Ureter (tissue), 1 donor: ENCODE measurements around the gene VGLL4. TPM values are rescaled to one million over a fixed set of nuclear protein-coding genes. Genes with fewer than 3 reads are reported as not detected.
A peak's percentile ranks its signal among the peaks of the same experiment; 100 is the strongest.
"Not testable (repeated sequence)": the region's sequence is repeated elsewhere in the genome, so short reads cannot be mapped to it uniquely, and the experiment has no call there.

Experiments used
- DNase-seq: peaks from one replicate; pipeline ENCODE4 v3.0.0-alpha.2; 2020; ENCODE audit warnings: low spot score
- total RNA-seq: library from RNA; stranded (reverse); gene quantifications from one replicate; pipeline ENCODE4 v1.2.4, GENCODE V29; 2023
- donor health status: DM: yes; HTN: yes; CAD: no.

Gene VGLL4
- total RNA-seq, 1 donor from 2014 or later: 88.3 TPM

GRCh38 chr3:11606865-11607440 lies 36.8 kb downstream of the VGLL4 start:
- DNase-seq: no peak

GRCh38 chr3:11606090-11606784 lies 37.5 kb downstream of the VGLL4 start:
- no peak for DNase-seq

GRCh38 chr3:11605398-11605797 lies 38.3 kb downstream of the VGLL4 start:
- DNase-seq: no peak

GRCh38 chr3:11604139-11604892 lies 39.4 kb downstream of the VGLL4 start:
- DNase-seq: no peak

DNA sequence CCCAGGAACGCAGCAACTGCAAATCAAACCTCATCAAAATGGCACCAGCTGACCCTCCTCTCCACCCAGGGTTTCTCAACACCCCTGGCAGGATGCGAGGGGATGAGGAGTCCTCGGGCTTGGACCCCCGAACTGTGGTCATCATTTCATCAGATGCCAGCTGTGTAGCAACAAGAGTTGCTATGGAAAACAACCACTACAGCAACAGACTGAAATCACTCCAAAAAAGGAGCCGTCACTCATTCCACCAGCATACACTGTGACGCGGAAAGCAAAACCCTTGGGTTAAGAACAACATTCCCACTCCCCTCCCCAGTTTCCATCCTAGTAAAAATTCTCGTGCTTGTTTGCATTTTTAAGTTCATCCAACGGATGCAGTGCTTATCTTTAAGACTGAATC lies 40.1 kb downstream of the VGLL4 start:
- no peak for DNase-seq

- DNase-seq: no peak
Measured at GRCh38 chr3:11602886-11603527, 40.7 kb downstream of the VGLL4 start.

DNA sequence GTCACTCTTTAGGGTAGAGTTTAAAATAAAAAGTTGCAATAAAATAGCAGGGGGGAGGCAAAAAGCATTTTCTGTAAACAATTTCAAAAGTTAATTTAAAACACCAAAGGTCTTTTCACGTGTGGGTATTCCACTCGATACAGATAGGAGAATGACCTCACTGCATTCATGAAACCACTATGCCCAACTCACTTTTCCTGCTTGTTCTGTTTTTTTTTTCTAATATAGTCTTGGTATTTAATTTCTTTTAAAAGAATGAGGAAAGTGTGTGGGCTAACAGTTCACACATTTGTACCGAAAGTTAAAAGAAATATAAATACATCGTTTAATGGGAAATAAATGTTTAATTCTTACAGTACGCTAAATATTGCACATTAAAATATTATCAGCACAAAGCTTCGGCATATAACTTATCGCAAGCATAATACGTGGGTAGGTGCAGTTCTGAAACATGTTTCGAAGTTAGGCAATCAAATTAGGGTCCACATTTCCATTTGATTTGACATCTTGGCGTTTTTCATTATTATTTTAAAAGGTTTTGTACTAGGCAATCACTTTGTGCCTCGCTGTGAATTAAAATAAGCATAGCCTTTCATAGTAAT lies 41.4 kb downstream of the VGLL4 start:
- DNase-seq: no peak

GRCh38 chr3:11601446-11602238 lies 42.1 kb downstream of the VGLL4 start:
- DNase-seq: no peak

GRCh38 chr3:11600501-11601282 lies 43.0 kb downstream of the VGLL4 start:
- DNase-seq: peak; percentile 70

DNA sequence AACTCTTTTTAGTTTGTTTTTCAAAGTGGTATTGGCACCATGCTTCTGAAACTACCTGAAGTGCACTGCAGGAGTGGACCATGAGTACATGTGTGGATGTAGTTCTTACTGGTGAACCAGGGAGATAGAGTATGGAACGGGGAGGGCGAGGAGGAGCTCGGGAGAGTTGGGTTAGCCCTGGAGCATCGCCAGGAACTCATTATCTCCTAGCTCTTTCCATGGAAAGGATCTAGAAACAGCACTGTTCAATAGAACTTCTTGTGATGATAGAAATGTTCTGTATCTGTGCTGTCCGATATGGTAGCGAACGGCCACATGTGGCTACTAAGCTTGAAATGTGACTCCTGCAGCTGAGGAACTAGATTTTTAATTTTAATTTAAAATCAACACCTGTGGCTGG lies 47.3 kb downstream of the VGLL4 start:
- DNase-seq: no peak

DNA sequence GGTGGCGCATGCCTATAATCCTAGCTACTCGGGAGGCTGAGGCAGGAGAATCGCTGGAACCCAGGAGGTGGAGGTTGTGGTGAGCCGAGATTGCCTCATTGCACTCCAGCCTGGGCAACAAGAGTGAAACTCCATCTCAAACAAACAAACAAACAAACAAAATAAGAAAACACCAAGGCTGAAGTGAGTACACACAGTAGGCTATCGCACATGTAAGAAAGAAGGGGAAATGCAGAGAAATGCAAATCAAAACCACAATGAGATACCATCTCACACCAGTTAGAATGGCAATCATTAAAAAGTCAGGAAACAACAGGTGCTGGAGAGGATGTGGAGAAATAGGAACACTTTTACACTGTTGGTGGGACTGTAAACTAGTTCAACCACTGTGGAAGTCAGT lies 48.7 kb downstream of the VGLL4 start:
- not testable (repeated sequence) for DNase-seq

DNA sequence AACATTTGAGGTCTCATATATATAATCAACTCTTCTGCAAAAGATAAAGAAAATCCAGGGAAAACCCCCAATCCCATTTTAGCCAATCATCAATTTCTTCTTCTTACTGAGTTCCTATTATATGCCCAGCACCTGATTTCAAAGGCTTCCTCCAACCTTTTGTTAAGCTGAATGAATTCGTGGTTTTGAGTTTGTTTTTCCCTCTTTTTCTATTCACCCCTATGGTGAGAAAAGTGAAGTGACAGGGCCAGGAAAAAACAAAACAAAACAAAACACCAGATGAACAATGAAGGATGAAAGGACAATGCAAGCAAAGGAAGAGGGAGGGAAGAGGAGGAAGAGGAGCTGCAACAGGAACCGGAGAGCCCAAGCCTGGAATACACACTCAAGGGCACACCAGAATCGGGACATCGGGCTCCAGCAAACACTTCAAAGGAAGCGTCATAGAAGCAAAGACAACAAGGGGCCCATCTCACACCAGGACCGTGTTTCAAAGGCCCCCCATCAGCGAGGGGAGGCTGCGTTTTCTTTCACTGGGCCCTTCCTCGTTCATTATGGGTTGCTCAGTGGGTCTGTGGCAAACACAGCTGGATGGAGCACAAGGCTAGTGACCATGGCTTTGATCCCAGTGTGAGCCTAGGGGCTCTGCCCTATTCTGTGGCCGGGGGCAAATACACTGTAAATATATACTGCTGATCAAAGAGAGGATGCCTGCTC lies 50.2 kb downstream of the VGLL4 start:
- no peak for DNase-seq

DNA sequence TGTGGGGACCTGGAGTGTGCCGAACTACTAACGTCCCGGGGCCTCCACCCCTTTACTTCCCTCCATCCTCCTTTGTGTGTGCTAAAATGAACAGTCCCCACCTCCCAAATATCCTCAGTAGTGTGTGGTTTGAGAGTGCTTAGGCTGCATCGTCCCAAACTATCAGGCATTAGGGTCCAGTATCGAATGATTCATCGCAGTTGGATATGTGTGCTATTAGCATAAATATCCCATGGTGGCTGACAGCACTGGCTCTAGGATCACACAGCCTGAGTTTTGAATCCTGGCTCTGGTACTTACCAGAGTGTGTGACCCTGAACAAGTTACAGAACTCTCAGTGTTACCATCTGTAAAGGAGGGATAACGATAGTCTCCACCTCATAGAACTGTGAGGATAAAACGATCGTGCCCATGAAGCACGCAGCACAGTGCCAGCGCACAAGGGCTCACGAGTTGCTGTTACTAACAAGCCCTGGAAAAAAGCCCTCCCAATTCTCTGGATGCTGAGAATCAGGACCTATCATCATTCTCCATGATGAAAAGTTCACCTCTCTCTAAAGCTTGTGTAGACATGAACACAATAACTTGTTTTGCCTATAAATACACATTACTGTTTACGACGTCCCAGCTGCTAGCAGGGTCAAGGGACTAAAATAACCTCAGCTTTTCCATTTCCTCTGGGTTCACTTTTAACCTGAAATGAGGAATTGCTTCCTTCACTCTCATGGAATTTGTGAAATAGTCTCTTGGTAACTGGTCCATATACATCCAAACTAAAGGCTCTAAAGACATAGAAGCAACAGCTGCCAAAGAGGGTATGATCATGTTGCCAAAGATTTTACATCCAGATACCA lies 51.0 kb downstream of the VGLL4 start:
- no peak for DNase-seq

DNA sequence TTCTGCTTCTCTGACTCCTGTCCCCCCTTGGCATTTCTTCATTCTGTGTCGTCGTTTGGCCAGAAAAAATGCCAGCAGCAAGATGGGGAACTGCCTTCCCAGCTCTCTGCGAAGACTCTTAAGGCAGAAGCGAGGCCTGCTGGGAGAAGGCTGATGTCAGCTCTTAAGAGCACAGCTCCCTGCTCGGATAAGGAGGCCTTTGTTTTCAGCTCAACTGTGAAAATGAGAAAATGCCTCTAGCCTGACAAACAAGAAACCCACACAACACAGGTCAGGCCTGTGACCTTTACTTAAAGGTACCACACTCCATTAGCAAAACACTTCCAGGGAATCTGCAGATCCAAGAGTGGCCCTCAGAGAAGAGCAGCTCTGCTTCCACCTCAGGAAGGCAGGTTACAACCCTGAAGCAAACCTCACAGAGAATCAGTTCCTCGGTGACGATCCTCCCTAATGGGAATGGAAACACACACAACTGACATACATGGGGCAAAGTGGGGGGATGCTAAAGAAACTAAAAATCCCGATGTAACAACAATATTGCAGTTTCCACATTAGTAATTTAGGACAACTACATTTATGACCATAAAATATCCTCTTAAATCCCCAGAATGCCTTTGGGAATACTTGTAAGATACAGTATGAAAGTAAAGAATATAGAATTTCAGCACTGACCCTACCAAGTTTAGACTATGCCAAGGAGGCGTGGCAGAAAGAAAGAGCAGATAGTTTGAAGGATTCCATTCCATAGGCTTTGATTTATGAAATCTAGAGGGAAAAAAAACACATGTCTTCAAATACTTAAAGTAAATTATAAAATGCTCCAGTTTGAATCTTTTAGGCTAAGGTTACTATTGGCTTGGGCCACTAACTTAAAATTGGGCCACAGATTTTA lies 52.1 kb downstream of the VGLL4 start:
- DNase-seq: no peak

- no peak for DNase-seq
Measured at GRCh38 chr3:11591002-11591355, 52.7 kb downstream of the VGLL4 start.

DNA sequence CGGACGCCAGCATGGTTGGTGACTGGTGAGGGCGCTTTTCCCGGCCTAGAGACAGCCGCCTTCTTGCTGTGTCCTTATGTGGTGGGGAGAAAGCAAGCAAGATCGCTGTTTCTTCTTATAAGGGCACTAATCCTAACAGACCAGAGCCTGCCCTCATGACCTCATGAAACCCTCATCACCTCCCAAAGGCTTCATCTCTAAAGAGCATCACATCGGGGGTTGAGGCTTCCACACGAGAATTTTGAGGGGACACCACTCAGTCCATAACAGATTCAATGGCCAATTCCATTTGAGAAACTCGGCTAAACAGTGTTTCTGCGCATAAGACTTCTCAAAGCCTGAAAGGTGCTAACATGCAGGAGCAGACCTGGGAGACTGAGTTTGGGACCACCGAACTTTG lies 54.0 kb downstream of the VGLL4 start:
- no peak for DNase-seq

- DNase-seq: no peak
Measured at GRCh38 chr3:11588755-11589154, 55.0 kb downstream of the VGLL4 start.

DNA sequence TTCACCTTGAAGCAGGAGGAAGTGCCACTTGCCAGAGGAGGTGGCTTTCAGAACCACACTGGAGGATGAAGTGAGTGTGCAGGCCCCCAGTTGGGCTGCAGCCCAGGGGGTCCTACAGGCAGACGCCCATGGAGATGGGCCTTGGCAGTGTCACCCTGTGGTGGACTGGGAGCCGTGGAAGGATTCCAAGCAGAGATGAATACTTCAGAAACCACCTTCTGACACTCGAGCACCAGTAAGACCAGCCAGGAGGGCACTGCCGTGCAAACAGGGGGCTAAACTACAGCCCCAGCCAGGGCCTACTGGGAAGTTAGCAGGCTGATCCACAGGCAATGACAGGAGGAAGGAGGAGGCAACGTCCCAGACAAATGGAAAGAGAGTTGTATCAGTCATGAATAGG lies 55.4 kb downstream of the VGLL4 start:
- no peak for DNase-seq
